Neural progenitor cell (in vitro differentiated cells): ENCODE measurements around the gene BRD3OS. TPM values are rescaled to one million over a fixed set of nuclear protein-coding genes. Genes with fewer than 3 reads are reported as not detected.

Experiments
- DNase-seq: peaks from one replicate; pipeline ENCODE4 v3.0.0-alpha.2; 2016; ENCODE audit warnings: low spot score
- H2AFZ ChIP-seq: fragments of 200-600 bp; sonication (generic); replicated peaks from 2 replicates; pipeline ENCODE4 v1.6.1; 2016; ENCODE audit warnings: antibody characterized with exemption
- H3F3A ChIP-seq: fragments of 200-600 bp; sonication (generic); 2 replicates; pipeline ENCODE4 v1.6.1; 2016; ENCODE audit warnings: antibody characterized with exemption, low read depth
- H3K27ac ChIP-seq: fragments of 200-600 bp; sonication (generic); 2 replicates; pipeline ENCODE4 v1.5.1; 2016; ENCODE audit warnings: mild to moderate bottlenecking
- H3K27me3 ChIP-seq: fragments of 200-600 bp; sonication (generic); 2 replicates; pipeline ENCODE4 v1.6.1; 2016; ENCODE audit warnings: mild to moderate bottlenecking, moderate library complexity
- H3K36me3 ChIP-seq: fragments of 200-600 bp; sonication (generic); 2 replicates; pipeline ENCODE4 v1.5.1; 2016
- H3K4me1 ChIP-seq: fragments of 200-600 bp; sonication (generic); 2 replicates; pipeline ENCODE4 v1.6.1; 2016; ENCODE audit warnings: mixed run types
- H3K4me2 ChIP-seq: fragments of 200-600 bp; sonication (generic); 2 replicates; pipeline ENCODE4 v1.6.1; 2016
- H3K4me3 ChIP-seq: fragments of 200-600 bp; sonication (generic); 2 replicates; pipeline ENCODE4 v1.5.1; 2016
- H3K79me2 ChIP-seq: fragments of 200-600 bp; sonication (generic); 2 replicates; pipeline ENCODE4 v1.6.1; 2016; ENCODE audit warnings: low read depth
- H3K9ac ChIP-seq: fragments of 200-600 bp; sonication (generic); 2 replicates; pipeline ENCODE4 v1.6.1; 2016
- H3K9me3 ChIP-seq: fragments of 200-600 bp; sonication (generic); 2 replicates; pipeline ENCODE4 v1.5.1; 2016; ENCODE audit warnings: low read depth
- H4K20me1 ChIP-seq: fragments of 200-600 bp; sonication (generic); 2 replicates; pipeline ENCODE4 v1.6.1; 2016; ENCODE audit warnings: low read depth
- H3K27ac Mint-ChIP-seq: 3 replicates; pipeline ENCODE4 v1.8.0; 2021; ENCODE audit warnings: mixed read lengths
- H3K27me3 Mint-ChIP-seq: 2 replicates; pipeline ENCODE4 v1.8.0; 2022; ENCODE audit warnings: low read depth, mild to moderate bottlenecking, inconsistent platforms, moderate library complexity, mixed read lengths; ENCODE audit not compliant: insufficient read depth
- H3K36me3 Mint-ChIP-seq: 3 replicates; pipeline ENCODE4 v1.8.0; 2021; ENCODE audit warnings: mixed read lengths
- H3K4me1 Mint-ChIP-seq: 3 replicates; pipeline ENCODE4 v1.8.0; 2021; ENCODE audit warnings: mixed read lengths
- H3K4me3 Mint-ChIP-seq: 3 replicates; pipeline ENCODE4 v1.8.0; 2021; ENCODE audit warnings: mild to moderate bottlenecking, moderate library complexity, mixed read lengths
- H3K9me3 Mint-ChIP-seq: 3 replicates; pipeline ENCODE4 v1.8.0; 2020; ENCODE audit warnings: mixed read lengths
- EZH2 ChIP-seq: fragments of 200-600 bp; sonication (generic); IDR thresholded peaks from 2 replicates; pipeline ENCODE4 v1.6.1; 2017; ENCODE audit warnings: antibody characterized with exemption, mild to moderate bottlenecking, moderate library complexity
- EZH2phosphoT487 ChIP-seq: fragments of 200-600 bp; sonication (generic); IDR thresholded peaks from 2 replicates; pipeline ENCODE4 v1.6.1; 2017; ENCODE audit warnings: antibody characterized with exemption
- total RNA-seq: library from RNA; depleted of rRNA; stranded (reverse); fragments of >200 nt; gene quantifications from 2 replicates; pipeline ENCODE4 v1.2.3, GENCODE V29; 2015; ENCODE audit warnings: low replicate concordance
- TF ChIP-seq, protein P1 (sequence below): fragments of 200-600 bp; sonication (generic); IDR thresholded peaks from 2 replicates; pipeline ENCODE4 v1.5.1; 2017; ENCODE audit warnings: antibody characterized with exemption, mild to moderate bottlenecking

BRD3OS gene
- total RNA-seq, 1 donor from 2014 or later, result 19.0 TPM

DNA sequence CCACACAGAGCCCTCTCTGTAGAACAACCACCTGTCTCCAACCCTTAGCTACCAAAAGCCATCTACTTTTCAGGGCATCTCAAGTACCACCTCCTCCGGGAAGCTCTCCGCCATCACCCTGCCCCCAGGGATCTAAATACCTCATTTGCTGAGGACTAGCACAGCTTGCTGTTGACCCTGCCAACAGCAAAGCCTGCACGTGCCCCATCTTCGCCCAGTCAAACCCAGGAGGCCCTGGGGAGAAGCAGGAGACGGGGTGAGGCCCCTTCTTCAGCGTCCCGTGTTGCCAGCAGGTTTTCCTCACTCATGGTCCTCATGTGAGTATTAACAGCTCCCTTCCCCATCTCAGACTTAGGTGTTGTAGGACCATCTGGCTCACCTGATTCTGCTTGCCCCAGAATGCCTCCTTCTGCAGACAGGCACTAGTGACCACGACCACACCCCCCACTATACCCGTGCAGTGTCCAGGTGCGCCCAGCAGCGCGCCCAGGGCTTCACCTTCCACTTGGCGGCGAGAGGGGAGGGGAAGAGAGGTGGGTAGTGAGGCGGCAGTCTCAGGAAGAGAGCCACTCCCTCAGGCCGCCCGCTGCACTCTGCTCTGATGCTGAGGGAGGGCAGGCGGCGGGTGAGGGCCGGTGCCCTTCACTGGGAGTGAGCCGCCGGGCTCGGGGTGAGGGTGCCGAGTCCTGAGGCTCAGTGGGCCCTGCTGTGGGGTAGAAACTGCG lies 44.3 kb upstream of the BRD3OS start:
- Histone ChIP-seq H3K9me3 (no peaks in the 10 kb centered on the region), H3K79me2 (peaks cover 100% of the 10 kb centered on the region), H3K4me2 (no peak overlapping the region), H3F3A (no peaks in the 10 kb centered on the region), H3K4me1 (peaks cover 15% of the 10 kb centered on the region), H3K4me3 (no peak overlapping the region), H3K27ac (no peak overlapping the region), H3K27me3 (no peaks in the 10 kb centered on the region), H3K36me3 (no peaks in the 10 kb centered on the region), H2AFZ (no peak overlapping the region), H3K9ac (no peak overlapping the region), H4K20me1 (peaks cover 96% of the 10 kb centered on the region)
- no peak for DNase-seq
- TF ChIP-seq EZH2phosphoT487 (no peak), EZH2 (no peak)
- TF ChIP-seq, protein P1, sequence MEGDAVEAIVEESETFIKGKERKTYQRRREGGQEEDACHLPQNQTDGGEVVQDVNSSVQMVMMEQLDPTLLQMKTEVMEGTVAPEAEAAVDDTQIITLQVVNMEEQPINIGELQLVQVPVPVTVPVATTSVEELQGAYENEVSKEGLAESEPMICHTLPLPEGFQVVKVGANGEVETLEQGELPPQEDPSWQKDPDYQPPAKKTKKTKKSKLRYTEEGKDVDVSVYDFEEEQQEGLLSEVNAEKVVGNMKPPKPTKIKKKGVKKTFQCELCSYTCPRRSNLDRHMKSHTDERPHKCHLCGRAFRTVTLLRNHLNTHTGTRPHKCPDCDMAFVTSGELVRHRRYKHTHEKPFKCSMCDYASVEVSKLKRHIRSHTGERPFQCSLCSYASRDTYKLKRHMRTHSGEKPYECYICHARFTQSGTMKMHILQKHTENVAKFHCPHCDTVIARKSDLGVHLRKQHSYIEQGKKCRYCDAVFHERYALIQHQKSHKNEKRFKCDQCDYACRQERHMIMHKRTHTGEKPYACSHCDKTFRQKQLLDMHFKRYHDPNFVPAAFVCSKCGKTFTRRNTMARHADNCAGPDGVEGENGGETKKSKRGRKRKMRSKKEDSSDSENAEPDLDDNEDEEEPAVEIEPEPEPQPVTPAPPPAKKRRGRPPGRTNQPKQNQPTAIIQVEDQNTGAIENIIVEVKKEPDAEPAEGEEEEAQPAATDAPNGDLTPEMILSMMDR, result no peak
- peaks cover 37% of the 10 kb centered on the region for H3K4me1 Mint-ChIP-seq
- H3K27ac Mint-ChIP-seq, result peak overlapping the region; percentile 74
- no peaks in the 10 kb centered on the region for H3K9me3 Mint-ChIP-seq
- peak overlapping the region; percentile 57 for H3K4me3 Mint-ChIP-seq
- H3K36me3 Mint-ChIP-seq, result peaks cover 2% of the 10 kb centered on the region
- peaks cover 2% of the 10 kb centered on the region for H3K27me3 Mint-ChIP-seq

GRCh38 chr9:133981589-133981957 lies 43.7 kb upstream of the BRD3OS start:
- Histone ChIP-seq H2AFZ (no peak overlapping the region), H3K27me3 (no peaks in the 10 kb centered on the region), H3K79me2 (peaks cover 100% of the 10 kb centered on the region), H3F3A (no peaks in the 10 kb centered on the region), H3K36me3 (no peaks in the 10 kb centered on the region), H3K27ac (no peak overlapping the region), H3K4me1 (peaks cover 20% of the 10 kb centered on the region), H3K4me3 (no peak overlapping the region), H3K9me3 (no peaks in the 10 kb centered on the region), H3K9ac (no peak overlapping the region), H4K20me1 (peaks cover 96% of the 10 kb centered on the region), H3K4me2 (no peak overlapping the region)
- peaks cover 4% of the 10 kb centered on the region for H3K36me3 Mint-ChIP-seq
- peaks cover 2% of the 10 kb centered on the region for H3K27me3 Mint-ChIP-seq
- no peak for DNase-seq
- H3K27ac Mint-ChIP-seq, result no peak overlapping the region
- TF ChIP-seq EZH2phosphoT487, result no peak
- TF ChIP-seq, protein P1, result no peak
- TF ChIP-seq EZH2, result no peak
- no peak overlapping the region for H3K4me3 Mint-ChIP-seq
- peaks cover 43% of the 10 kb centered on the region for H3K4me1 Mint-ChIP-seq
- no peaks in the 10 kb centered on the region for H3K9me3 Mint-ChIP-seq

- H2AFZ ChIP-seq, result no peak overlapping the region
- H3K36me3 Mint-ChIP-seq, result peaks cover 4% of the 10 kb centered on the region
- H3K36me3 ChIP-seq, result no peaks in the 10 kb centered on the region
- no peaks in the 10 kb centered on the region for H3K9me3 ChIP-seq
- H3F3A ChIP-seq, result no peaks in the 10 kb centered on the region
- no peak overlapping the region for H3K4me3 ChIP-seq
- H3K9me3 Mint-ChIP-seq, result no peaks in the 10 kb centered on the region
- peaks cover 2% of the 10 kb centered on the region for H3K27me3 Mint-ChIP-seq
- TF ChIP-seq, protein P1, result no peak
- peaks cover 20% of the 10 kb centered on the region for H3K4me1 ChIP-seq
- H3K4me3 Mint-ChIP-seq, result no peak overlapping the region
- no peak overlapping the region for H3K27ac Mint-ChIP-seq
- H3K4me1 Mint-ChIP-seq, result peaks cover 47% of the 10 kb centered on the region
- H3K27me3 ChIP-seq, result no peaks in the 10 kb centered on the region
- H3K79me2 ChIP-seq, result peaks cover 100% of the 10 kb centered on the region
- peaks cover 96% of the 10 kb centered on the region for H4K20me1 ChIP-seq
- no peak overlapping the region for H3K27ac ChIP-seq
- DNase-seq, result no peak
- H3K9ac ChIP-seq, result no peak overlapping the region
- no peak overlapping the region for H3K4me2 ChIP-seq
Measured at GRCh38 chr9:133981958-133982681, 43.2 kb upstream of the BRD3OS start.
